ACHN (cell line): ENCODE measurements around the gene BRWD1.
"Not testable (repeated sequence)": the region's sequence is repeated elsewhere in the genome, so short reads cannot be mapped to it uniquely, and the experiment has no call there.

Source experiments
- DNase-seq: peaks from one replicate; pipeline ENCODE4 v3.0.0-alpha.2; 2015
- in situ Hi-C: cut with HindIII; loops from 2 replicates; pipeline ENCODE4 v1.10.0; 2017; ENCODE audit warnings: low sequenced_read_pairs, low pct_ligation_motif_present, low pct_unique_long_range_greater_than_20kb

BRWD1 gene

GRCh38 chr21:39157241-39157640, 156.2 kb downstream of the BRWD1 start:
- in situ Hi-C loops, DNase-seq: not testable (repeated sequence)

DNA sequence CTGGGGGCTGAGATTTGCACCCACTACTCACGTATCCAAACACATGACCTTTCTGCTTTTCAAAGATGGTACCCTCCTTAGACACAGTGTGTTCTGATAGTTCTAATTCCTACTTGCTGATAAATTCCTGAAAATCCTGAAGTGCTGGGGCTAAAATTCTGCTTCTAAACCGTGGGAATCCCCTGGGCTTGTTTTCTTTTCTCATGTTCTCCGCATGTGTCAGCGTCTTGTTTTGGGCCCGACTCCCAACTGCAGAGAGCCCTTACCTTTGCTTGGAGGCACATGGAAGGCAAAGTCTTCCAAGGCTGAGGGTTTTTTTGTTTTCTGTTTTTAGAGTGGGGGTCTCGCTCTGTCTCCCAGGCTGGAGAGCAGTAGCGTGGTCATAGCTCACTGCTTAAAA, 157.4 kb downstream of the BRWD1 start:
- no peak for DNase-seq
- in situ Hi-C loops, result no loop called here

DNA sequence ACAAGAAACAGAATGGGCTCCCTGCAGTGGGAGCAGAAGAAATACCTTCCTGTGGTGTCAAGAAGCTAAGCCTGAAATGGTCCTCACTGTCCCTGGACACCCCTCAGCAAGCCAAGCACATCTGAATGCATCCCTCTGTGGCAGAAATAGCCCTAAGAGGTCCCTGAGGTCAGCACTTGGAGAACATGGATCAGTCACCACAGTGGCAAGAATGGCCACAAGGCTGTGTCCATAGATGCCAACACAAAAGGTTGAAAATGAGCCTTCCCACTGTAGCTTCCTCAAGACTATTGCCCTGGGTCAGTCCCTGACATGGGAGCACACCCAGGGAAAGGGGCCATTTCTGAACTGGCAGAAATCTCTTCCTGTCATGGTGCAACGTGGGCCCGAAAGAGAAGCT, 157.9 kb downstream of the BRWD1 start:
- in situ Hi-C loops, result no loop called here
- DNase-seq, result no peak

- in situ Hi-C loops, result no loop called here
- DNase-seq, result no peak
Measured at GRCh38 chr21:39153842-39154241, 159.6 kb downstream of the BRWD1 start.

- in situ Hi-C loops, result no loop called here
- peak; percentile 9 for DNase-seq
Measured at GRCh38 chr21:39153373-39153772, 160.1 kb downstream of the BRWD1 start.

GRCh38 chr21:39152271-39152670, 161.2 kb downstream of the BRWD1 start:
- DNase-seq, result no peak
- in situ Hi-C loops, result no loop called here

GRCh38 chr21:39150877-39151276, 162.6 kb downstream of the BRWD1 start:
- in situ Hi-C loops, result no loop called here
- no peak for DNase-seq

DNA sequence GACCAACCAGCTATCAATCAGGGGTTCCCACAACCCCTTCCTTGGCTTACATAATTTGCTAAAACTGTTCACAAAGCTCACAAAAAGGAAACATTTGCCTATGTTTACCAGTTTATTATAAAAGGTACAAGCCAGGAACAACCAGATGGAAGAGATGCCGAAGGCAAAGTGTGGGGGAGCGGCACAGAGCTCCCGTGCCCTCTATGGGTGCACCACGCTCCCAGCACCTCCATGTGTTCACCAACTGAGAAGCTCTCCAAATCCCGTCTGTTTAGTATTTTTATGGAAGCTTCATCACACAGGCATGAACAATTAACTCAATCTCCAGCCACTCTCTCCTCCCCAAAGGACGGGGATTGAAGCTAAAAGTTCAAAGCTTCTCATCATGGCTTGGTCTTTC, 163.1 kb downstream of the BRWD1 start:
- in situ Hi-C loops, result no loop called here
- no peak for DNase-seq

GRCh38 chr21:39149882-39150281, 163.6 kb downstream of the BRWD1 start:
- no peak for DNase-seq
- in situ Hi-C loops, result no loop called here

DNA sequence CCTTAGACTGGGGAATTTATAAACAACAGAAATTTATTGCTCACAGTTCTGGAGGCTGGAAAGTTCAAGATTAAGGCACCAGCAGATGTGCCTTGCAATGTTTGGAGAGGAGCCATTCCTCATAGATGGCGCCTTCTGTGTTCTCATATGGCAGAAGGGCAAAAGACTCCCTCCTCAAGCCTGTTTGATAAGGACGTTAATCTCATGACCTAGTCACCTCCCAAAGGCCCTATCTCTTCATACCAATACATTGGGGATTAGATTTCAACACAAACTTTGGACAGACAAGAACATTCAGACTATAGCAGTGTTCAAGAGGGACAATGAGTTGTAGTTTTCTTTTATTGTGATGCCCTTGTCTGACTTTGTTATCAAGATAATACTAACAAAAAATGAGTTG, 164.5 kb downstream of the BRWD1 start:
- no peak for DNase-seq
- in situ Hi-C loops, result no loop called here

DNA sequence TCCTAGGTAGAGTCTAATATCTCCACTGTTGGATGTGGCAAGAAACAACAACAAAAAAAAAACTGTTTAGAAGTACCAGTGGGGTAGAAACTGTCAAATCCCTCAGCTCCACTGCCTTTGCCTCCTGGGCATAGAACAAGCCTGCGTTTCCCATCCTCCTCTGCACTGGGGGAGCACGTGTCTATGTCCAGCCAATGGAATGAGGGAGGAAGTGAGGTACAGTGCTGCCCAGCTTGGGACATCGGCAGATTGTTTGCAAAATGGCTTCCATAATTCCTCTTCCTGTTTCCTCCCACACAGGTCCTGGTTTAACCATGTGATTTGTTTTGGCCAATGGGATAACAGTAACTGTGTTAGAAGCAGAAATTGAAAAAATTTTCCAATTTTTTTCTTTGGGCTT, 169.2 kb downstream of the BRWD1 start:
- in situ Hi-C loops, result no loop called here
- DNase-seq, result no peak

- in situ Hi-C loops, result no loop called here
- DNase-seq, result no peak
Measured at GRCh38 chr21:39142972-39143371, 170.5 kb downstream of the BRWD1 start.

- DNase-seq, result no peak
- in situ Hi-C loops, result no loop called here
Measured at GRCh38 chr21:39141502-39141901, 171.9 kb downstream of the BRWD1 start.

- no peak for DNase-seq
- in situ Hi-C loops, result no loop called here
Measured at GRCh38 chr21:39137248-39138178, 175.9 kb downstream of the BRWD1 start.

DNA sequence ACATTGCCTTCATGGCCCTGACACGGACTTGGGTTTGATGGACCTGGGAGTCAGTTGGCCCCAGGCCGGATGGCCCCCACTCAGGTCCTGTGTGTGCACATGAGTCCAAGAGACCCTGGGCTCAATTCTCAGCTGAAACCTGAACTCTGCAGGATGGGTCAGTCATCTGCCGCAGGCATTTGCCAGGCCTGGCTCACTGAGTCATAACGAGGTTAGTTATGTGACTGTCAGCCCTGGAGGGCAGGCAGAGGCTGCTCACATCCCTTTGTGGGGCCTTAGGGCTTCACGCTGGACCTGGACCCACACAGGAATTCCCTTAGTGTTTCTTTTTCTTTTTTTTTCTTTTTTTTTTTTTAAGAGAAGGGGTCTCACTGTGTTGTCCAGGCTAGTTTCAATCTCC, 176.7 kb downstream of the BRWD1 start:
- no peak for DNase-seq
- in situ Hi-C loops, result no loop called here

DNA sequence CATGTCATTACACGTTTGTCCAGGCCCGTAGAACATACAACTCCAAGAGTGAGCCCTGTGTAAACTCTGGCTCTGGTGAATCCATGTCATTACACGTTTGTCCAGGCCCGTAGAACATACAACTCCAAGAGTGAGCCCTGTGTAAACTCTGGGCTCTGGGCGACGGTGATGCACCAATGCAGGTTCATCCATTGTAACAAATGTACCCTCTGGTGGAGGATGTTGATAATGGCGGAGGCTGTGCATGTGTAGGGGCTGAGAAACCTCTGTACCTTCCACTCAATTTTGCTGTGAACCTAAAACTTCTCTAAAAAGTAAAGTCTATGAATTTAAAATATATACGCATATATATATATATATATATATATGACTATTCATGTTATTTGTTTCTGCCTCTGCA, 177.3 kb downstream of the BRWD1 start:
- peak; percentile 6 for DNase-seq
- in situ Hi-C loops, result not testable (repeated sequence)

DNA sequence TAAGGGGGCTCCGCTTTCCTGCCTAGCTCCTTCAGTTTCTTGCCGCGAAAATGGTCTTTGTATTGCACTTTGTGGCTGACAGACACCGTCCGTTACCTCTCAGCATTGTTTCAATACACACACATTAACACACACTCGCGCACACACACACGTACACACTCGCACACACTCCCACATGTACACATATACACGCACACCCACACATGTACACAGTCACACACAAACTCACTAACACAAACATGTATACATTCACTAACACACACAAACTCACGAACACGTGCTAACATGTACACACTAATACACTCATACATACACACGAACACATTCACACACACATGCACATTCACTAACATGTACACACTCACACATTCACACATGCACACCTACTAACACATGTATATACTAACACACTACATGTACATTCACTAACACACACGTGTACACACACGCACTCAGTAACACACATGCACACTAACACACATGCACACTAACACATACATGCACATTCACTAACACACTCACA, 179.1 kb downstream of the BRWD1 start:
- no peak for DNase-seq
- in situ Hi-C loops, result no loop called here
